ENCODE measurements around the gene SLC17A1.
"Not testable (repeated sequence)": the region's sequence is repeated elsewhere in the genome, so short reads cannot be mapped to it uniquely, and the experiment has no call there.

SLC17A1 gene

GRCh38 chr6:25756382-25757363 lies 75.2 kb downstream of the SLC17A1 start:
- no peak for DNase-seq (ENCODE audit: low spot score)

- DNase-seq (ENCODE audit: low spot score) = no peak
Observed at GRCh38 chr6:25755483-25755882, 76.4 kb downstream of the SLC17A1 start.

- no peak for DNase-seq (ENCODE audit: low spot score)
Observed at GRCh38 chr6:25754535-25754934, 77.3 kb downstream of the SLC17A1 start, which contains the start of gene SLC17A4. Gene SLC17A4 (plus strand): TSS chr6:25754742. CDS start chr6:25761963, 7,221 bp downstream.

- DNase-seq (ENCODE audit: low spot score) = no peak
Observed at GRCh38 chr6:25753079-25753478, 78.8 kb downstream of the SLC17A1 start.

GRCh38 chr6:25750906-25751305 lies 80.9 kb downstream of the SLC17A1 start:
- no peak for DNase-seq (ENCODE audit: low spot score)

- DNase-seq (ENCODE audit: low spot score) = no peak
Observed at GRCh38 chr6:25749837-25750236, 82.0 kb downstream of the SLC17A1 start.

- not testable (repeated sequence) for DNase-seq (ENCODE audit: low spot score)
Observed at GRCh38 chr6:25748601-25749517, 83.0 kb downstream of the SLC17A1 start.

GRCh38 chr6:25748049-25748448 lies 83.8 kb downstream of the SLC17A1 start:
- no peak for DNase-seq (ENCODE audit: low spot score)

GRCh38 chr6:25747477-25747876 lies 84.4 kb downstream of the SLC17A1 start:
- DNase-seq (ENCODE audit: low spot score) = no peak

GRCh38 chr6:25746968-25747367 lies 84.9 kb downstream of the SLC17A1 start:
- no peak for DNase-seq (ENCODE audit: low spot score)

- DNase-seq (ENCODE audit: low spot score) = no peak
Observed at GRCh38 chr6:25745836-25746235, 86.0 kb downstream of the SLC17A1 start.

- DNase-seq (ENCODE audit: low spot score) = no peak
Observed at GRCh38 chr6:25743868-25744267, 88.0 kb downstream of the SLC17A1 start.

- no peak for DNase-seq (ENCODE audit: low spot score)
Observed at GRCh38 chr6:25735261-25735660, 96.6 kb downstream of the SLC17A1 start.
